ENCODE measurements around the gene AGFG1. TPM values are rescaled to one million over a fixed set of nuclear protein-coding genes. Genes with fewer than 3 reads are reported as not detected.

AGFG1 gene
- total RNA-seq (2022) = 74.2 and 86.1 TPM in 2 replicates
- Bru-seq, nascent RNA = percentile 94 among the genes with signal in this experiment
- BruChase-seq, experiment 1, labeled RNA remaining after a 6-hour chase = percentile 93 among the genes with signal in this experiment
- percentile 94 among the genes with signal in this experiment for BruChase-seq, experiment 2, labeled RNA remaining after a 2-hour chase
- long read RNA-seq, full-length matches to known transcripts = 235 of 248 reads
- long read RNA-seq, partial matches to known transcripts = 5 of 248 reads
- long read RNA-seq, other reads (novel, unspliced or antisense) = 8 of 248 reads

DNA sequence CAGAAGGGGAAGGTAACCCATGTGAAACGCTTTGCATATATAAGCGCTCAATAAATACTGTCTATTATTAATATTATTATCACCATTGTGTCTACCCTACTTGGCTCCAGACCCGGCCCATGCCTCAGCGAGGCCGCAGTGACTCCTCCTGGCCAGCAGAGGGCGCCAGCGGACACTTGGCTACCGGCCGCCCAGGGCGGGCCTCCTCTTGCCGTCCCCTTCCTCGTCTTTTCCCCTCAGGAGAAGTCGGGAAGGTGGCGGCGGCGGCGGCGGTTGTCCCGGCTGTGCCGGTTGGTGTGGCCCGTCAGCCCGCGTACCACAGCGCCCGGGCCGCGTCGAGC, at the start of gene AGFG1:
Gene AGFG1, plus strand, starts transcription at position 233 of the 341 bp plus-strand sequence. CDS start 266 bp downstream, outside the sequence.
- ChIA-PET POLR2A (interaction anchor here (1.6 kb wide), 1 partner anchor 59 kb away, joined by 5 read pairs; no protein-coding TSS in a partner anchor), CTCF (interaction anchor here (0.7 to 1.8 kb wide), 10 partner anchors 9 to 293 kb away, joined by 3 to 19 read pairs (median 4); no protein-coding TSS in a partner anchor)
- intact Hi-C loops (cut with micrococcal nuclease) = loop anchor here (2.0 to 10.0 kb wide), 3 partner anchors 65 to 1185 kb away; no protein-coding TSS in a partner anchor
- peak within 1 kb of the TSS; percentile 89 for H3K4me3 Mint-ChIP-seq (ENCODE audit: unreplicated experiment)
- TF ChIP-seq, protein P1, sequence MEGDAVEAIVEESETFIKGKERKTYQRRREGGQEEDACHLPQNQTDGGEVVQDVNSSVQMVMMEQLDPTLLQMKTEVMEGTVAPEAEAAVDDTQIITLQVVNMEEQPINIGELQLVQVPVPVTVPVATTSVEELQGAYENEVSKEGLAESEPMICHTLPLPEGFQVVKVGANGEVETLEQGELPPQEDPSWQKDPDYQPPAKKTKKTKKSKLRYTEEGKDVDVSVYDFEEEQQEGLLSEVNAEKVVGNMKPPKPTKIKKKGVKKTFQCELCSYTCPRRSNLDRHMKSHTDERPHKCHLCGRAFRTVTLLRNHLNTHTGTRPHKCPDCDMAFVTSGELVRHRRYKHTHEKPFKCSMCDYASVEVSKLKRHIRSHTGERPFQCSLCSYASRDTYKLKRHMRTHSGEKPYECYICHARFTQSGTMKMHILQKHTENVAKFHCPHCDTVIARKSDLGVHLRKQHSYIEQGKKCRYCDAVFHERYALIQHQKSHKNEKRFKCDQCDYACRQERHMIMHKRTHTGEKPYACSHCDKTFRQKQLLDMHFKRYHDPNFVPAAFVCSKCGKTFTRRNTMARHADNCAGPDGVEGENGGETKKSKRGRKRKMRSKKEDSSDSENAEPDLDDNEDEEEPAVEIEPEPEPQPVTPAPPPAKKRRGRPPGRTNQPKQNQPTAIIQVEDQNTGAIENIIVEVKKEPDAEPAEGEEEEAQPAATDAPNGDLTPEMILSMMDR (IDR thresholded peaks at IDR 0.05; ENCODE audit: unreplicated experiment) = peak; percentile 98
- no peaks in the 10 kb centered on the region for H3K9me3 Mint-ChIP-seq (ENCODE audit: unreplicated experiment)
- H3K27ac Mint-ChIP-seq (ENCODE audit: low read depth, unreplicated experiment) = peak within 1 kb of the TSS; percentile 79
- no peaks in the 10 kb centered on the region for H3K36me3 Mint-ChIP-seq (ENCODE audit: insufficient read depth, unreplicated experiment)
- no TSS peak for BruUV-seq (replicated peaks)
- peaks cover 25% of the 10 kb centered on the region for H3K4me1 Mint-ChIP-seq (ENCODE audit: insufficient read depth, unreplicated experiment)
- no peaks in the 10 kb centered on the region for H3K27me3 Mint-ChIP-seq (ENCODE audit: insufficient read depth, unreplicated experiment)
- DNase-seq (ENCODE audit: unreplicated experiment) = peak; percentile 83

DNA sequence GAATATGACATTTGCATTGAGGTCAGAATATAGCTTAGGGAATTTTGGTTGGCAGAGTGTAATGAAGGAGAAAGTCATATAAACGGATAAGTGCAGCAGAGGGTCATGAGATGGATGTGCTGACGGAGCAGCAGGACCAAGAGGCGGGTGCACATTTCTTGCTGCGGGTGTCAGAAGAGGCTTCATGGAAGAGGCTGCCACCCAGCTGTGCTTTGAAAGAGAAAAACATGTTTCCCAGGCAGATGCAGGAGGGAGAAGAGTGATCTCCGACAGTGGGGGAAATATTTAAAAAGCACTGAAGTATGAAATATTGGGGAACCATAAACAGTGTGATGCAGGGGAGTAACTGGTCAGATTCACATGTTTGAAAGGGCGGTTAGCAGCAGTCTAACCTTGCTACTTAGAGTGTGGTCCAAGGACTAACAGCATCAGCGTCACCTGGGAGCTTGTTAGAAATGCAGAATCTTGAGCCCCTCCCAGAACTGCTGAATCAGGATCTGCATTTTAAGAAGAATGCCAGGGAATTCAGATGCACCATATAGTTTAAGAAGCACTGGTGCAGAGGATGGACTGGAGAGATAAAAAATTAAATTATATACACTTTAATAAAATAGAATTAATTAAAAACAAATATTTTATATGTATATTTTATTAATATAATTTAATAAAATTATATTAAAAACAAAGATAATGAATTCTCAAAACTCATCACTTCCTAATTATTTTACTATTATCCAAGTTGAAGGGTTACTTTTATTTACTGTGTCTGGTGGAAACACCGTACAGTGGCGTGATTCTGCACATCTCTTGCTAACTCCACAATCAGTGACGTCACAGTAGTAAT, 48.1 kb upstream of the AGFG1 start:
- CTCF ChIA-PET = interaction anchor here (0.6 kb wide), 1 partner anchor 9 kb away, joined by 3 read pairs; no protein-coding TSS in a partner anchor
- Mint-ChIP-seq H3K27me3 (ENCODE audit: insufficient read depth, unreplicated experiment) (no peaks in the 10 kb centered on the region), H3K9me3 (ENCODE audit: unreplicated experiment) (no peaks in the 10 kb centered on the region), H3K36me3 (ENCODE audit: insufficient read depth, unreplicated experiment) (no peaks in the 10 kb centered on the region), H3K4me3 (ENCODE audit: unreplicated experiment) (no peak overlapping the region), H3K27ac (ENCODE audit: low read depth, unreplicated experiment) (no peak overlapping the region), H3K4me1 (ENCODE audit: insufficient read depth, unreplicated experiment) (no peaks in the 10 kb centered on the region)
- BruUV-seq (replicated peaks) = no TSS peak
- TF ChIP-seq, protein P1 (IDR thresholded peaks at IDR 0.05; ENCODE audit: unreplicated experiment) = no peak
- intact Hi-C loops (cut with micrococcal nuclease) = no loop called here
- no peak for DNase-seq (ENCODE audit: unreplicated experiment)
- POLR2A ChIA-PET = no interaction called here

DNA sequence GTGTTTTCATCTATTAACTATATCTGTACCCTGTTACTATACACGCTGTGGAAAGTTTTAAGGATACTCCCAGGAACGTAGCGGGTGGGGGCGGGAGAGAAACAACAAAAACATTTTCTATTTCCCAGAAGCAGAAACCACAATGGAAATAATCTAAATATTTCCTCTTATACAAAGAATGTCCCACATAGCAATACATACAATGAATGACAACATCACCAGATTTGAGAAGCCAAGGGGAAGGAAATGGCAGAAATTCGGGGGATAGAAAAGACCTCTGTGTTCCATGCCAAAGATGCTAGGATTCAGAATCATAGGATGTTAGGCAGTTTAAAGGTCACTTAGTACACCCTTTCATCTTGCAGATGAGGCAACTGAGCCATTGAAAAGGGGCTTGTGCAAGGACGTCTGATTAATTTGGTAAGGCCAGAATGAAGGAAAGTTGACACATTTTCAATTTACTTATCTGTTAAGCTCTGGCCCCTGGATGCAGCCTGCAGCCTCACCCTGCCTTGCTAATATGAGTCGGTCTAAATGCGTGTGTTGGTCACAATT, 43.1 kb upstream of the AGFG1 start:
- CTCF ChIA-PET = interaction anchor here (1.2 kb wide), 1 partner anchor 42 kb away, joined by 3 read pairs; no protein-coding TSS in a partner anchor

More for the DNA sequence above, 43.1 kb upstream of the AGFG1 start:
- Mint-ChIP-seq H3K27ac (ENCODE audit: low read depth, unreplicated experiment) (no peak overlapping the region), H3K4me3 (ENCODE audit: unreplicated experiment) (no peak overlapping the region), H3K36me3 (ENCODE audit: insufficient read depth, unreplicated experiment) (no peaks in the 10 kb centered on the region), H3K27me3 (ENCODE audit: insufficient read depth, unreplicated experiment) (no peaks in the 10 kb centered on the region), H3K4me1 (ENCODE audit: insufficient read depth, unreplicated experiment) (no peaks in the 10 kb centered on the region), H3K9me3 (ENCODE audit: unreplicated experiment) (peaks cover 11% of the 10 kb centered on the region)
- TF ChIP-seq, protein P1 (IDR thresholded peaks at IDR 0.05; ENCODE audit: unreplicated experiment) = no peak
- POLR2A ChIA-PET = interaction anchor here (0.6 kb wide), 1 partner anchor 37 kb away, joined by 3 read pairs; no protein-coding TSS in a partner anchor
- no peak for DNase-seq (ENCODE audit: unreplicated experiment)
- intact Hi-C loops (cut with micrococcal nuclease) = no loop called here
- BruUV-seq (replicated peaks) = no TSS peak

Measured in MCF 10A (cell line).